ENCODE measurements around the gene PQBP1.

- no peak for TF ChIP-seq POLR2A (IDR thresholded peaks at IDR 0.05)
- no peak for TF ChIP-seq CTCF (IDR thresholded peaks at IDR 0.05)
Observed at GRCh38 chrX:48920718-48921104, 23.0 kb downstream of the PQBP1 start.

Data from vagina (tissue), 2 donors.